K562 (cell line): ENCODE results near the gene CNNM4. TPM values are rescaled to one million over a fixed set of nuclear protein-coding genes. Genes with fewer than 3 reads are reported as not detected.

Experiments used
- CBX3 ChIP-seq, 2 experiments: IDR thresholded peaks; 1 replicate in 1 of 2; 2 replicates in 1 of 2; pipeline ENCODE4 v1.6.1; 2012; ENCODE audit warnings: inconsistent platforms in 2 of 2, low read length in 2 of 2, borderline replicate concordance in 1 of 2, control low read depth in 1 of 2
- CBX5 ChIP-seq: IDR thresholded peaks from 2 replicates; pipeline ENCODE4 v1.6.1; 2014; ENCODE audit warnings: low read depth, borderline replicate concordance
- CHD1 ChIP-seq: fragments of 200-600 bp; sonication (generic); IDR thresholded peaks from one replicate; pipeline ENCODE4 v1.6.1; 2012; ENCODE audit warnings: mild to moderate bottlenecking, moderate library complexity, low read length, inconsistent platforms
- DNMT1 ChIP-seq: fragments of 450-650 bp; IDR thresholded peaks from 2 replicates; pipeline ENCODE4 v1.6.1; 2016; ENCODE audit warnings: antibody characterized with exemption, mild to moderate bottlenecking
- HEY1 ChIP-seq: fragments of 250-450 bp; sonication (Bioruptor Pico); IDR thresholded peaks from 2 replicates; pipeline ENCODE4 v1.5.0; 2020; ENCODE audit warnings: mild to moderate bottlenecking, moderate library complexity, borderline replicate concordance
- JUND ChIP-seq, 2 experiments: IDR thresholded peaks; 2 replicates in 1 of 2; 3 replicates in 1 of 2; pipeline ENCODE4 v1.6.1; 2011; ENCODE audit warnings: borderline replicate concordance in 2 of 2, low read depth in 2 of 2, low read length in 2 of 2, improper control_type of control experiment in 1 of 2, missing biosample characterization in 1 of 2, missing genetic modification characterization in 1 of 2, missing genetic modification reagents in 1 of 2
- KDM2B ChIP-seq: fragments of 250-450 bp; sonication (Bioruptor Pico); IDR thresholded peaks from 2 replicates; pipeline ENCODE4 v1.8.0; 2021; ENCODE audit warnings: mild to moderate bottlenecking, moderate library complexity
- KLF16 ChIP-seq: IDR thresholded peaks from 2 replicates; pipeline ENCODE4 v1.6.1; 2016; ENCODE audit warnings: antibody characterized with exemption
- LARP7 ChIP-seq: fragments of 450-650 bp; IDR thresholded peaks from 2 replicates; pipeline ENCODE4 v1.6.1; 2016
- MCM3 ChIP-seq: fragments of 450-650 bp; IDR thresholded peaks from 2 replicates; pipeline ENCODE4 v1.6.1; 2016
- MYC ChIP-seq, 2 experiments: fragments of 250-450 bp in 1 of 2; sonication (Bioruptor Pico) in 1 of 2; IDR thresholded peaks; 2 replicates each; pipeline versions ENCODE4 v1.5.1 to v1.6.1; 2012 to 2021; ENCODE audit warnings: low read depth in 2 of 2, borderline replicate concordance in 1 of 2, improper control_type of control experiment in 1 of 2, low read length in 1 of 2, mild to moderate bottlenecking in 1 of 2, moderate library complexity in 1 of 2
- OTX1 ChIP-seq: fragments of 450-650 bp; formaldehyde crosslinking; IDR thresholded peaks from 2 replicates; pipeline ENCODE4 v1.4.0; 2022; ENCODE audit warnings: mild to moderate bottlenecking
- RHOXF2B ChIP-seq: fragments of 250-450 bp; sonication (Bioruptor Pico); conservative IDR thresholded peaks from 2 replicates; pipeline ENCODE4 v1.5.1; 2021
- SRSF7 ChIP-seq: fragments of 200-400 bp; formaldehyde crosslinking; optimal IDR thresholded peaks from 2 replicates; pipeline ENCODE3; 2017; ENCODE audit warnings: mild to moderate bottlenecking, low read depth, low read length
- TOE1 ChIP-seq, 2 experiments: fragments of 450-650 bp in 1 of 2; sonication (generic) in 1 of 2; formaldehyde crosslinking in 1 of 2; IDR thresholded peaks; 2 replicates each; pipeline versions ENCODE4 v1.7.1 to v1.8.0; 2016 to 2022; ENCODE audit warnings: borderline replicate concordance in 2 of 2, mild to moderate bottlenecking in 2 of 2, antibody characterized with exemption in 1 of 2, inconsistent platforms in 1 of 2, low read depth in 1 of 2, missing genetic modification reagents in 1 of 2, moderate library complexity in 1 of 2
- XRCC4 ChIP-seq: IDR thresholded peaks from one replicate; pipeline ENCODE4 v1.6.1; 2011; ENCODE audit not compliant: insufficient read depth, insufficient read length; ENCODE audit errors: extremely low read depth
- ZNF12 ChIP-seq: sonication (generic); formaldehyde crosslinking; IDR thresholded peaks from 2 replicates; pipeline ENCODE4 v1.4.0; 2020; ENCODE audit warnings: mild to moderate bottlenecking, missing genetic modification reagents
- ZNF140 ChIP-seq: fragments of 250-450 bp; sonication (Bioruptor Pico); IDR thresholded peaks from 2 replicates; pipeline ENCODE4 v1.8.0; 2021; ENCODE audit warnings: moderate library complexity, mild to moderate bottlenecking, inconsistent platforms
- ZNF146 ChIP-seq: IDR thresholded peaks from one replicate; pipeline ENCODE4 v1.6.1; 2018; ENCODE audit warnings: missing compliant biosample characterization; ENCODE audit not compliant: unreplicated experiment
- ZNF583 ChIP-seq: fragments of 250-450 bp; sonication (Bioruptor Pico); IDR thresholded peaks from 2 replicates; pipeline ENCODE4 v1.4.0; 2020
- polyA plus RNA-seq, 8 experiments: library from polyadenylated mRNA; depleted of rRNA in 4 of 8; stranded (reverse) in 5 of 8; unstranded in 3 of 8; fragments of >200 nt; fragmentation: Nextera tagmentation in 2 of 8; fragmentation: Illumina TruSeq in 1 of 8; extraction: Ambion mirVana in 2 of 8; extraction: Trizol in 1 of 8; gene quantifications; 2 replicates each; pipeline versions ENCODE4 v1.2.1 to v1.2.3, GENCODE V29; 2011 to 2014; ENCODE audit warnings: inconsistent platforms in 1 of 8, missing spikeins in 1 of 8
- total RNA-seq, 7 experiments: library from RNA; depleted of rRNA in 6 of 7; stranded (reverse); fragments of >200 nt in 6 of 7; fragmentation: Illumina TruSeq in 2 of 7; extraction: Trizol in 2 of 7; gene quantifications; 2 replicates each; pipeline versions ENCODE4 v1.2.1 to v1.2.3, GENCODE V29; 2011 to 2021; ENCODE audit warnings: low replicate concordance in 1 of 7
- TF ChIP-seq, protein P1 (sequence below): sonication (generic); formaldehyde crosslinking; IDR thresholded peaks from 2 replicates; pipeline ENCODE4 v1.8.0; 2022; ENCODE audit warnings: mild to moderate bottlenecking, missing genetic modification reagents
- TF ChIP-seq, protein P2 (sequence below), 3 experiments: fragments of 200-800 bp in 1 of 3; fragments of 250-450 bp in 1 of 3; fragments of 450-650 bp in 1 of 3; sonication (Bioruptor Pico) in 1 of 3; sonication (Bioruptor generic) in 1 of 3; formaldehyde crosslinking in 1 of 3; IDR thresholded peaks; 2 replicates each; pipeline versions ENCODE4 v1.6.1 to v1.8.0; 2016 to 2022; ENCODE audit warnings: mild to moderate bottlenecking in 2 of 3, missing genetic modification characterization in 2 of 3, missing compliant biosample characterization in 1 of 3, moderate library complexity in 1 of 3
- TF ChIP-seq, protein P3 (sequence below): fragments of 450-650 bp; formaldehyde crosslinking; IDR thresholded peaks from 2 replicates; pipeline ENCODE4 v1.4.0; 2022; ENCODE audit warnings: missing genetic modification characterization

Gene CNNM4
- total and polyA plus RNA-seq, 9 of the 15 experiments (the other 6 are each of a cell fraction or from before 2014, with no cell fraction given), result 0.96 to 6.3 (median 2.8) TPM

DNA sequence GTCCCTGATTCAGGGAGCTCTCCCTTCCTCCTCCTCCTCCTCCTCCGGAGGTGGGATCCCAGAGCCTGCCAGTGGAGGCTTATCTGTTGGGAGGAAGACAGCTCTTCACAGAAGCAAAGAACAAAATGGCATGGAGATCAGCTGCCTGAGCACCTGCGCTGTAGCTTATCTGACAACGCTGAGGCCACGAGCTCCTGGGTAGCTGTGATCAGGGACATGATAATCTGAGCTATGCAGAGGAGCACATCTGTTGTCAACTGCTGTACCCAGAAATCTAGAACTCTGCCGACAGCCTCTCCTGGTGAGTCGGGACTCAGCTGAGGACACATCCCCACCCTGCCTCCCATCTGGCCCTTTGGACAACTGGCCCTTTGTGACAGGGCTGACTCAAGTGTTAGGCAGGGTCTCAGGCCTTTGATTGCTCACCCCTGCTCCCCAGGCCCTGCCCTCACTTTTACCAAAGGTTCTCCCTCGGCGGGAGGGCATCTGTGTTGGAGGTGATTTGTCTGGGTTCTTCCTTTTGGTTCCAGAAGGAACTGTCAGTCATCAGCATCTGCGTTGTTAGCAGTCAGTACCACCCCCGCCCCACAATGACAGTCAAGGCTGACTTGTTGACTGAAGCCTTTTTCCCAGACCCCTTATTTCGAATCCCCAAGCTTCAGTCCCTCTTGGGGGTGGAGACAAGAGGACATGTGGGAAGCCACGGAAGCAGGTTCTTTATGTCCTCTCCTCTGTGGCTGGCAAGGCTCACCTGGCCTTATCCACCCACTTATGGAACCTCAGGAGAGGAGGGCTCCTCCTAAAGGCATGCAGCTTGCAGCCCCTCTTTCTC lies 49.5 kb downstream of the CNNM4 start (continued):
- TF ChIP-seq ZNF12 (CRISPR knock-in tag), result no peak
- no peak; the same call in 1 of the 2 replicates for TF ChIP-seq JUND (IDR thresholded peaks at IDR 0.05; ENCODE audit: borderline replicate concordance, low read depth, low read length)
- TF ChIP-seq JUND (tag; IDR thresholded peaks at IDR 0.05; ENCODE audit: borderline replicate concordance, low read depth, low read length), result no peak
- TF ChIP-seq ZNF140 (CRISPR knock-in tag), result no peak
- TF ChIP-seq TOE1 (IDR thresholded peaks at IDR 0.05; ENCODE audit: borderline replicate concordance), result no peak
- no peak for TF ChIP-seq TOE1 (CRISPR knock-in tag; IDR thresholded peaks at IDR 0.05; ENCODE audit: borderline replicate concordance, low read depth)
- TF ChIP-seq, protein P1, sequence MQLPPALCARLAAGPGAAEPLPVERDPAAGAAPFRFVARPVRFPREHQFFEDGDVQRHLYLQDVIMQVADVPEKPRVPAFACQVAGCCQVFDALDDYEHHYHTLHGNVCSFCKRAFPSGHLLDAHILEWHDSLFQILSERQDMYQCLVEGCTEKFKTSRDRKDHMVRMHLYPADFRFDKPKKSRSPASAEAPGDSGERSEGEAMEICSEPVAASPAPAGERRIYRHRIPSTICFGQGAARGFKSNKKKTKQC (CRISPR knock-in tag), result no peak
- TF ChIP-seq MCM3, result no peak
- peak; percentile 73 for TF ChIP-seq KLF16
- no peak for TF ChIP-seq ZNF583 (CRISPR knock-in tag)
- TF ChIP-seq CBX5, result no peak
- TF ChIP-seq DNMT1, result no peak
- no peak for TF ChIP-seq HEY1
- TF ChIP-seq RHOXF2B (CRISPR knock-in tag), result no peak
- no peak for TF ChIP-seq XRCC4
- no peak for TF ChIP-seq KDM2B (CRISPR knock-in tag)
- TF ChIP-seq, protein P2, sequence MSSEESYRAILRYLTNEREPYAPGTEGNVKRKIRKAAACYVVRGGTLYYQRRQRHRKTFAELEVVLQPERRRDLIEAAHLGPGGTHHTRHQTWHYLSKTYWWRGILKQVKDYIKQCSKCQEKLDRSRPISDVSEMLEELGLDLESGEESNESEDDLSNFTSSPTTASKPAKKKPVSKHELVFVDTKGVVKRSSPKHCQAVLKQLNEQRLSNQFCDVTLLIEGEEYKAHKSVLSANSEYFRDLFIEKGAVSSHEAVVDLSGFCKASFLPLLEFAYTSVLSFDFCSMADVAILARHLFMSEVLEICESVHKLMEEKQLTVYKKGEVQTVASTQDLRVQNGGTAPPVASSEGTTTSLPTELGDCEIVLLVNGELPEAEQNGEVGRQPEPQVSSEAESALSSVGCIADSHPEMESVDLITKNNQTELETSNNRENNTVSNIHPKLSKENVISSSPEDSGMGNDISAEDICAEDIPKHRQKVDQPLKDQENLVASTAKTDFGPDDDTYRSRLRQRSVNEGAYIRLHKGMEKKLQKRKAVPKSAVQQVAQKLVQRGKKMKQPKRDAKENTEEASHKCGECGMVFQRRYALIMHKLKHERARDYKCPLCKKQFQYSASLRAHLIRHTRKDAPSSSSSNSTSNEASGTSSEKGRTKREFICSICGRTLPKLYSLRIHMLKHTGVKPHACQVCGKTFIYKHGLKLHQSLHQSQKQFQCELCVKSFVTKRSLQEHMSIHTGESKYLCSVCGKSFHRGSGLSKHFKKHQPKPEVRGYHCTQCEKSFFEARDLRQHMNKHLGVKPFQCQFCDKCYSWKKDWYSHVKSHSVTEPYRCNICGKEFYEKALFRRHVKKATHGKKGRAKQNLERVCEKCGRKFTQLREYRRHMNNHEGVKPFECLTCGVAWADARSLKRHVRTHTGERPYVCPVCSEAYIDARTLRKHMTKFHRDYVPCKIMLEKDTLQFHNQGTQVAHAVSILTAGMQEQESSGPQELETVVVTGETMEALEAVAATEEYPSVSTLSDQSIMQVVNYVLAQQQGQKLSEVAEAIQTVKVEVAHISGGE (CRISPR knock-in tag; IDR thresholded peaks at IDR 0.05), result peak in 1 of 3 experiments; percentile 41; a peak in 1 of 6 replicates
- TF ChIP-seq, protein P3, sequence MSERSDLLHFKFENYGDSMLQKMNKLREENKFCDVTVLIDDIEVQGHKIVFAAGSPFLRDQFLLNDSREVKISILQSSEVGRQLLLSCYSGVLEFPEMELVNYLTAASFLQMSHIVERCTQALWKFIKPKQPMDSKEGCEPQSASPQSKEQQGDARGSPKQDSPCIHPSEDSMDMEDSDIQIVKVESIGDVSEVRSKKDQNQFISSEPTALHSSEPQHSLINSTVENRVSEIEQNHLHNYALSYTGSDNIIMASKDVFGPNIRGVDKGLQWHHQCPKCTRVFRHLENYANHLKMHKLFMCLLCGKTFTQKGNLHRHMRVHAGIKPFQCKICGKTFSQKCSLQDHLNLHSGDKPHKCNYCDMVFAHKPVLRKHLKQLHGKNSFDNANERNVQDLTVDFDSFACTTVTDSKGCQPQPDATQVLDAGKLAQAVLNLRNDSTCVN (CRISPR knock-in tag), result no peak
- TF ChIP-seq SRSF7, result no peak
- no peak for TF ChIP-seq CBX3 (IDR thresholded peaks at IDR 0.05; ENCODE audit: borderline replicate concordance in 1 of 2, low read length in 2 of 2)
- TF ChIP-seq LARP7, result no peak
- TF ChIP-seq MYC (IDR thresholded peaks at IDR 0.05; ENCODE audit: low read depth, low read length), result peak; percentile 67
- TF ChIP-seq MYC (CRISPR knock-in tag; IDR thresholded peaks at IDR 0.05; ENCODE audit: borderline replicate concordance, low read depth), result no peak
- TF ChIP-seq ZNF146 (CRISPR knock-in tag), result no peak
- no peak for TF ChIP-seq CHD1
- TF ChIP-seq OTX1 (CRISPR knock-in tag), result no peak
